Measurements from ENCODE around the gene ACBD6. TPM values are rescaled to one million over a fixed set of nuclear protein-coding genes. Genes with fewer than 3 reads are reported as not detected.

ACBD6 gene
- total RNA-seq, 3 donors from 2014 or later: 42.6 to 50.1 (median 48.8) TPM

- no peak overlapping the region for H3K27ac ChIP-seq
- no peak overlapping the region for H3K4me3 ChIP-seq
- no peak for TF ChIP-seq POLR2AphosphoS5 (IDR thresholded peaks at IDR 0.05)
- TF ChIP-seq, protein P1, sequence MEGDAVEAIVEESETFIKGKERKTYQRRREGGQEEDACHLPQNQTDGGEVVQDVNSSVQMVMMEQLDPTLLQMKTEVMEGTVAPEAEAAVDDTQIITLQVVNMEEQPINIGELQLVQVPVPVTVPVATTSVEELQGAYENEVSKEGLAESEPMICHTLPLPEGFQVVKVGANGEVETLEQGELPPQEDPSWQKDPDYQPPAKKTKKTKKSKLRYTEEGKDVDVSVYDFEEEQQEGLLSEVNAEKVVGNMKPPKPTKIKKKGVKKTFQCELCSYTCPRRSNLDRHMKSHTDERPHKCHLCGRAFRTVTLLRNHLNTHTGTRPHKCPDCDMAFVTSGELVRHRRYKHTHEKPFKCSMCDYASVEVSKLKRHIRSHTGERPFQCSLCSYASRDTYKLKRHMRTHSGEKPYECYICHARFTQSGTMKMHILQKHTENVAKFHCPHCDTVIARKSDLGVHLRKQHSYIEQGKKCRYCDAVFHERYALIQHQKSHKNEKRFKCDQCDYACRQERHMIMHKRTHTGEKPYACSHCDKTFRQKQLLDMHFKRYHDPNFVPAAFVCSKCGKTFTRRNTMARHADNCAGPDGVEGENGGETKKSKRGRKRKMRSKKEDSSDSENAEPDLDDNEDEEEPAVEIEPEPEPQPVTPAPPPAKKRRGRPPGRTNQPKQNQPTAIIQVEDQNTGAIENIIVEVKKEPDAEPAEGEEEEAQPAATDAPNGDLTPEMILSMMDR (IDR thresholded peaks at IDR 0.05): no peak
- TF ChIP-seq POLR2A (IDR thresholded peaks at IDR 0.05): no peak
- no peaks in the 10 kb centered on the region for H3K4me1 ChIP-seq
- no peaks in the 10 kb centered on the region for H3K36me3 ChIP-seq
- peaks cover 0 to 50% of the 10 kb centered on the region in 2 donors for H3K27me3 ChIP-seq
- DNase-seq (ENCODE audit: low spot score in 2 of 2): no peak
- H3K9me3 ChIP-seq: no peaks in the 10 kb centered on the region
- intact Hi-C loops (cut with DNase I; ENCODE audit: low total_unique reads): no loop called here
Observed at GRCh38 chr1:180260541-180260940, 241.8 kb downstream of the ACBD6 start.

DNA sequence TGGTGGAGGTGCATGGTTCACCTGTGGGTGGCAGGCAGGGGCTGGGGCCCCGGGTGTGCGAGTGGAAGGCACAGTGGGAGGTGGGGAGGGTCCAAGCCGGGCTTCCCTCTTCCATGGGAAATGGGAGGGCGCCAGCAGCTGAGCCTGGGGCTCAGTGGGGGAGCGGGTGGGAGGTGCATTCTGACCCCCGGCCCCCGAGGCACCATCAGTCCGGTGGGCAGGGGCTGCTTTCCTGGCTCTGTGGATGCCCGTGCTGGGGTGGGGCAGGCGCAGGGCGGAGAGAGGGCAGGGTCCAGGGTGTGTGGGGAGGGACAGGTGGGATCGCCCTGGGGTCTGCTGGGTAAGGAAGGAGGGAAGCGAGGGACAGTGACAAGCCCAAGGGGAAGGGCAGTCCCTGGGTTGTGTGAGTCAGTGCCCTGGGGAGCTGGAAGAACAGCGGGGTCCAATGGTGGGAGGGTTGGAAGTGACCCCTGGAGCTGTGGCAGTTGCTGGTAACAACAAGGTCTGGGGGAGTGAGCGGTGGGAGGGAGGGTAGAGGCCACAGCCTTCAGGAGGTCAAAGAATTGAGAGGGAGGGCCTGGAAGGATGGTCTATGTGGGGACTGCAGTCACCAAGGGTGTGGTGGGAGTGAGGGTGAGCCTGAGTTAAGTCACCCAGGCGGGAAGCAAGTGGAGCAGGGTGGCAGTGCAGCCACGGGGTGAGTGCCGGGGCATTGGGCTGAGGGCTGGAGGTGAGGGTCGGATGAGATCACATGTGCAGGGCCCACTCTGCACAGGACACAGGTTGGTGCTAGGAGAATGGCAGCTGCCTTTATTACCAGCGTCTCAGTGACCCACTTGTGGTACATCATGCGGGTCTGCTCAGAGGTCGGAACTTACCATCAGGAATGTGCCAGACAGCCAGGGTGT lies 242.7 kb downstream of the ACBD6 start:
- intact Hi-C loops (cut with DNase I; ENCODE audit: low total_unique reads): no loop called here
- no peaks in the 10 kb centered on the region for H3K36me3 ChIP-seq

DNA sequence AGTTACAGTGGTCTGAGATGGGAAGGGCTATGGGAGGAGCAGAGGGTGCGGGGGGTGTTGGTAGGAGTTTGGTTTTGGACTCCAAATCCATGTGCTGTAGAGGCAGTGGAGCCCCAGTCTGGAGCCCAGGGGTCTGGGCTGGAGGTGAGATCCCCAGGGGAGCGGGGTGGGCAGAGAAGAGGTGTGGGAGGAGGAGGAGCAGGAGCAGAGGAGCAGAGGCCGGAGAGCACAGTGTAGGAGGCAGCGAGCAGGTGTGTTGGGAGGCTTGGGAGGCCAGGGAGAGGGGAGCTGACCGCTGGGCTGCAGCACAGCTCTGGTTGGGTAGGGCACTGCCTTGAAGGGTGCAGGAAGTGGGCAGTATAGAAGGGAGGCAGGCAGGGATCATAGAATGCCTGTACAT lies 243.4 kb downstream of the ACBD6 start:
- Histone ChIP-seq H3K27me3 (peaks cover 0 to 66% of the 10 kb centered on the region in 2 donors), H3K36me3 (no peaks in the 10 kb centered on the region), H3K4me3 (no peak overlapping the region), H3K9me3 (no peaks in the 10 kb centered on the region), H3K4me1 (no peaks in the 10 kb centered on the region), H3K27ac (no peak overlapping the region)
- intact Hi-C loops (cut with DNase I; ENCODE audit: low total_unique reads): no loop called here
- no peak for DNase-seq (ENCODE audit: low spot score in 2 of 2)
- TF ChIP-seq, protein P1 (IDR thresholded peaks at IDR 0.05): no peak
- TF ChIP-seq POLR2A (IDR thresholded peaks at IDR 0.05) (no peak), POLR2AphosphoS5 (IDR thresholded peaks at IDR 0.05) (no peak)

More for the DNA sequence above, 242.7 kb downstream of the ACBD6 start:
- no peaks in the 10 kb centered on the region for H3K9me3 ChIP-seq
- H3K27ac ChIP-seq: no peak overlapping the region
- DNase-seq (ENCODE audit: low spot score in 2 of 2): no peak
- H3K4me3 ChIP-seq: no peak overlapping the region
- TF ChIP-seq, protein P1 (IDR thresholded peaks at IDR 0.05): no peak
- TF ChIP-seq POLR2A (IDR thresholded peaks at IDR 0.05): no peak
- no peak for TF ChIP-seq POLR2AphosphoS5 (IDR thresholded peaks at IDR 0.05)
- no peaks in the 10 kb centered on the region for H3K4me1 ChIP-seq
- peaks cover 0 to 59% of the 10 kb centered on the region in 2 donors for H3K27me3 ChIP-seq

GRCh38 chr1:180258290-180258689 lies 244.1 kb downstream of the ACBD6 start:
- no peaks in the 10 kb centered on the region for H3K36me3 ChIP-seq
- intact Hi-C loops (cut with DNase I; ENCODE audit: low total_unique reads): no loop called here
- DNase-seq (ENCODE audit: low spot score in 2 of 2): no peak
- H3K4me3 ChIP-seq: no peak overlapping the region
- H3K9me3 ChIP-seq: no peaks in the 10 kb centered on the region
- no peak overlapping the region for H3K27ac ChIP-seq
- TF ChIP-seq POLR2A (IDR thresholded peaks at IDR 0.05): no peak
- TF ChIP-seq POLR2AphosphoS5 (IDR thresholded peaks at IDR 0.05): no peak
- TF ChIP-seq, protein P1 (IDR thresholded peaks at IDR 0.05): no peak
- H3K27me3 ChIP-seq: peaks cover 0 to 68% of the 10 kb centered on the region in 2 donors
- H3K4me1 ChIP-seq: no peaks in the 10 kb centered on the region

- TF ChIP-seq POLR2AphosphoS5 (IDR thresholded peaks at IDR 0.05) (no peak), POLR2A (IDR thresholded peaks at IDR 0.05) (no peak)
- TF ChIP-seq, protein P1 (IDR thresholded peaks at IDR 0.05): no peak
- no peak for DNase-seq (ENCODE audit: low spot score in 2 of 2)
- Histone ChIP-seq H3K9me3 (no peaks in the 10 kb centered on the region), H3K27ac (no peak overlapping the region), H3K4me1 (no peaks in the 10 kb centered on the region), H3K27me3 (peaks cover 0 to 68% of the 10 kb centered on the region in 2 donors), H3K36me3 (no peaks in the 10 kb centered on the region), H3K4me3 (no peak overlapping the region)
- intact Hi-C loops (cut with DNase I; ENCODE audit: low total_unique reads): no loop called here
Observed at GRCh38 chr1:180257486-180257885, 244.9 kb downstream of the ACBD6 start.

All from breast epithelium (tissue), 4 donors.